Cardiac muscle cell (in vitro differentiated cells and primary cell): ENCODE measurements around the gene FAM174B. TPM values are rescaled to one million over a fixed set of nuclear protein-coding genes. Genes with fewer than 3 reads are reported as not detected.

Experiments
- DNase-seq, 2 donors: peaks; one replicate each; pipeline versions ENCODE4 v3.0.0 to v3.0.0-alpha.2; 2010 to 2017; ENCODE audit warnings: low read depth in 1 of 2, low spot score in 1 of 2
- H3K27ac ChIP-seq: fragments of 200-600 bp; sonication (generic); 2 replicates; pipeline ENCODE4 v1.5.1; 2016
- H3K27me3 ChIP-seq: fragments of 200-600 bp; sonication (generic); 2 replicates; pipeline ENCODE4 v1.6.0; 2016; ENCODE audit warnings: control low read depth
- H3K36me3 ChIP-seq: fragments of 200-600 bp; sonication (generic); 2 replicates; pipeline ENCODE4 v1.5.1; 2016; ENCODE audit warnings: control low read depth
- H3K4me1 ChIP-seq: fragments of 200-600 bp; sonication (generic); 2 replicates; pipeline ENCODE4 v1.8.1; 2017; ENCODE audit warnings: low read depth, mild to moderate bottlenecking, mixed run types
- H3K4me3 ChIP-seq: fragments of 200-600 bp; sonication (generic); 2 replicates; pipeline ENCODE4 v1.5.1; 2016; ENCODE audit warnings: mild to moderate bottlenecking
- H3K9me3 ChIP-seq: fragments of 200-600 bp; sonication (generic); 2 replicates; pipeline ENCODE4 v1.5.1; 2017; ENCODE audit warnings: low read depth, mild to moderate bottlenecking, control low read depth
- CTCF ChIP-seq: IDR thresholded peaks from 2 replicates; pipeline ENCODE4 v1.5.1; 2012; ENCODE audit warnings: low read depth, mild to moderate bottlenecking, low read length
- polyA plus RNA-seq: library from polyadenylated mRNA; unstranded; fragments of >200 nt; fragmentation: Nextera tagmentation; extraction: Ambion mirVana; gene quantifications from 2 replicates; pipeline ENCODE4 v1.2.1, GENCODE V29; 2016
- total RNA-seq: library from RNA; depleted of rRNA; stranded (reverse); fragments of >200 nt; gene quantifications from 2 replicates; pipeline ENCODE4 v1.2.3, GENCODE V29; 2016

FAM174B gene
- total RNA-seq (9.3 and 16.3 TPM in 2 replicates), polyA plus RNA-seq (22.0 and 30.2 TPM in 2 replicates)

GRCh38 chr15:92655178-92655995 is at the start of gene FAM174B:
FAM174B (minus strand) TSS chr15:92655775.
- Histone ChIP-seq H3K27me3 (no peaks in the 10 kb centered on the region), H3K36me3 (no peaks in the 10 kb centered on the region), H3K27ac (no peak within 1 kb of the TSS), H3K9me3 (no peaks in the 10 kb centered on the region), H3K4me1 (peaks cover 13% of the 10 kb centered on the region), H3K4me3 (peak within 1 kb of the TSS; percentile 44)
- TF ChIP-seq CTCF, result no peak
- DNase-seq, result peak; percentile 52 to 80

- no peaks in the 10 kb centered on the region for H3K36me3 ChIP-seq
- H3K4me1 ChIP-seq, result no peaks in the 10 kb centered on the region
- no peak for DNase-seq
- no peak overlapping the region for H3K4me3 ChIP-seq
- TF ChIP-seq CTCF, result no peak
- H3K9me3 ChIP-seq, result no peaks in the 10 kb centered on the region
- H3K27me3 ChIP-seq, result no peaks in the 10 kb centered on the region
- H3K27ac ChIP-seq, result no peak overlapping the region
Observed at GRCh38 chr15:92696096-92696495, 40.5 kb upstream of the FAM174B start.

- no peaks in the 10 kb centered on the region for H3K27me3 ChIP-seq
- no peaks in the 10 kb centered on the region for H3K36me3 ChIP-seq
- H3K9me3 ChIP-seq, result no peaks in the 10 kb centered on the region
- H3K4me3 ChIP-seq, result no peak overlapping the region
- no peaks in the 10 kb centered on the region for H3K4me1 ChIP-seq
- DNase-seq, result peak; percentile 51 to 64
- peak; percentile 61 for TF ChIP-seq CTCF
- no peak overlapping the region for H3K27ac ChIP-seq
Observed at GRCh38 chr15:92693691-92694331, 38.2 kb upstream of the FAM174B start.

GRCh38 chr15:92690395-92690794 is 34.8 kb upstream of the FAM174B start:
- Histone ChIP-seq H3K4me1 (no peaks in the 10 kb centered on the region), H3K9me3 (no peaks in the 10 kb centered on the region), H3K4me3 (no peak overlapping the region), H3K27me3 (no peaks in the 10 kb centered on the region), H3K36me3 (no peaks in the 10 kb centered on the region), H3K27ac (no peak overlapping the region)
- no peak for TF ChIP-seq CTCF
- no peak for DNase-seq

GRCh38 chr15:92687746-92688145 is 32.2 kb upstream of the FAM174B start:
- no peak overlapping the region for H3K27ac ChIP-seq
- no peaks in the 10 kb centered on the region for H3K9me3 ChIP-seq
- TF ChIP-seq CTCF, result no peak
- no peaks in the 10 kb centered on the region for H3K36me3 ChIP-seq
- H3K4me1 ChIP-seq, result no peaks in the 10 kb centered on the region
- no peak overlapping the region for H3K4me3 ChIP-seq
- H3K27me3 ChIP-seq, result no peaks in the 10 kb centered on the region
- DNase-seq, result no peak
